Testis (tissue), 2 donors: ENCODE measurements around the gene STUM.

Source experiments
- CTCF ChIP-seq, 3 experiments: fragments of 450-650 bp in 2 of 3; fragments of 200-600 bp in 1 of 3; sonication (generic) in 1 of 3; IDR thresholded peaks; one replicate each; pipeline ENCODE4 v1.5.1; 2016 to 2019; ENCODE audit warnings: antibody characterized with exemption in 3 of 3, mild to moderate bottlenecking in 2 of 3, moderate library complexity in 1 of 3
- POLR2A ChIP-seq: fragments of 450-650 bp; IDR thresholded peaks from one replicate; pipeline ENCODE4 v1.6.1; 2017; ENCODE audit warnings: antibody characterized with exemption, mild to moderate bottlenecking, moderate library complexity

- TF ChIP-seq POLR2A (no peak), CTCF (IDR thresholded peaks at IDR 0.05) (no peak)
Observed at GRCh38 chr1:226546926-226547325, 1.6 kb upstream of the STUM start.
